ENCODE results near the gene SLC2A14.

The SLC2A14 gene

DNA sequence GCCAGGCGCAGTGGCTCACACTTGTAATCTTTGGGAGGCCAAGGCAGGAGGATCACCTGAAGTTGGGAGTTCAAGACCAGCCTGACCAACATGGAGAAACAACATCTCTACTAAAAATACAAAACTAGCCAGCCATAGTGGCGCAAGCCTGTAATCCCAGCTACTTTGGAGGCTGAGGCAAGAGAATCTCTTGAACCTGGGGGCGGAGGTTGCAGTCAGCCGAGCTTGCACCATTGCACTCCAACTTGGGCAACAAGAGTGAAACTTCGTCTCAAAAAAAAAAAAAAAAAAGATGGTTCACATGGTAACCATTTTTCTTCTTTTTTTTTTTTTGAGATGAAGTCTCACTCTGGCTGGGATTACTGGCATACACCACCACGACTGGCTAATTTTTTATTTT, 35.3 kb downstream of the SLC2A14 start:
- H3F3A ChIP-seq (ENCODE audit: insufficient read depth, low read length), result no peaks in the 10 kb centered on the region
- H2AFZ ChIP-seq (ENCODE audit: low read length), result no peak overlapping the region
- H3K9ac ChIP-seq (ENCODE audit: low read length), result no peak overlapping the region
- H3K4me3 ChIP-seq (ENCODE audit: low read length), result no peak overlapping the region
- H3K27ac ChIP-seq (ENCODE audit: low read length), result no peak overlapping the region
- H3K4me1 ChIP-seq (ENCODE audit: low read length), result no peaks in the 10 kb centered on the region
- H3K9me2 ChIP-seq (replicated peaks; ENCODE audit: insufficient read depth, low read length), result no peaks in the 10 kb centered on the region
- no peak for DNase-seq
- no peaks in the 10 kb centered on the region for H4K20me1 ChIP-seq (ENCODE audit: insufficient read depth, low read length)
- no peaks in the 10 kb centered on the region for H3K27me3 ChIP-seq (replicated peaks; ENCODE audit: insufficient read depth, low read length)
- TF ChIP-seq EZH2phosphoT487 (IDR thresholded peaks at IDR 0.05; ENCODE audit: low read length) (no peak), EZH2 (optimal IDR thresholded peaks at IDR 0.05; ENCODE audit: low read depth, low read length) (no peak)
- TF ChIP-seq, protein P1, sequence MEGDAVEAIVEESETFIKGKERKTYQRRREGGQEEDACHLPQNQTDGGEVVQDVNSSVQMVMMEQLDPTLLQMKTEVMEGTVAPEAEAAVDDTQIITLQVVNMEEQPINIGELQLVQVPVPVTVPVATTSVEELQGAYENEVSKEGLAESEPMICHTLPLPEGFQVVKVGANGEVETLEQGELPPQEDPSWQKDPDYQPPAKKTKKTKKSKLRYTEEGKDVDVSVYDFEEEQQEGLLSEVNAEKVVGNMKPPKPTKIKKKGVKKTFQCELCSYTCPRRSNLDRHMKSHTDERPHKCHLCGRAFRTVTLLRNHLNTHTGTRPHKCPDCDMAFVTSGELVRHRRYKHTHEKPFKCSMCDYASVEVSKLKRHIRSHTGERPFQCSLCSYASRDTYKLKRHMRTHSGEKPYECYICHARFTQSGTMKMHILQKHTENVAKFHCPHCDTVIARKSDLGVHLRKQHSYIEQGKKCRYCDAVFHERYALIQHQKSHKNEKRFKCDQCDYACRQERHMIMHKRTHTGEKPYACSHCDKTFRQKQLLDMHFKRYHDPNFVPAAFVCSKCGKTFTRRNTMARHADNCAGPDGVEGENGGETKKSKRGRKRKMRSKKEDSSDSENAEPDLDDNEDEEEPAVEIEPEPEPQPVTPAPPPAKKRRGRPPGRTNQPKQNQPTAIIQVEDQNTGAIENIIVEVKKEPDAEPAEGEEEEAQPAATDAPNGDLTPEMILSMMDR (IDR thresholded peaks at IDR 0.05; ENCODE audit: low read length), result no peak
- no peak overlapping the region for H3K4me2 ChIP-seq (ENCODE audit: low read depth, low read length)
- H3K79me2 ChIP-seq (ENCODE audit: low read length), result no peaks in the 10 kb centered on the region
- no peaks in the 10 kb centered on the region for H3K9me3 ChIP-seq (replicated peaks; ENCODE audit: insufficient read depth, low read length)
- H3K36me3 ChIP-seq (replicated peaks; ENCODE audit: insufficient read depth, low read length), result no peaks in the 10 kb centered on the region

DNA sequence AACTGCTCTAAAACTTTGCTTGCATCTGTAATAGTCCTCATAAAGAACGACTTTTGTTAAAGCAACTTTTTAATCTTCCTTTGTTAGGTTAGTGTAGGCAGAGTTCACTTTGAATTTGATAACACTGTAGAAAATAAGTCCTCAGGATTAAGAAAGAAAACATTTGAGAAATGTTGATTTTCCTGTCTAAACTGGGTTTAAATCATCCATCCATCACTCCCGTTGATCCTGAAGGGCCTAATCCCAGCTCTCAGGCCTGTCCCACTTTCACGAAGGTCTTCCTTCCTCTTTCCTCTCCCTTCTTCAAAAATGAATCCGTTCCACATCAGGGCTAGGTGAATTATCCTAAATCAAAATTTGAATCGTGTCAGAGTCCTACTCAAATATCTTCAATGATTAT, 36.9 kb downstream of the SLC2A14 start:
- TF ChIP-seq EZH2phosphoT487 (IDR thresholded peaks at IDR 0.05; ENCODE audit: low read length) (no peak), EZH2 (optimal IDR thresholded peaks at IDR 0.05; ENCODE audit: low read depth, low read length) (no peak)
- TF ChIP-seq, protein P1 (IDR thresholded peaks at IDR 0.05; ENCODE audit: low read length), result no peak
- H3K4me3 ChIP-seq (ENCODE audit: low read length), result no peak overlapping the region
- no peaks in the 10 kb centered on the region for H4K20me1 ChIP-seq (ENCODE audit: insufficient read depth, low read length)
- H3K27ac ChIP-seq (ENCODE audit: low read length), result no peak overlapping the region
- H3K4me1 ChIP-seq (ENCODE audit: low read length), result no peaks in the 10 kb centered on the region
- DNase-seq, result no peak
- no peaks in the 10 kb centered on the region for H3K79me2 ChIP-seq (ENCODE audit: low read length)
- H3K9me2 ChIP-seq (replicated peaks; ENCODE audit: insufficient read depth, low read length), result no peaks in the 10 kb centered on the region
- no peak overlapping the region for H3K9ac ChIP-seq (ENCODE audit: low read length)
- H3K9me3 ChIP-seq (replicated peaks; ENCODE audit: insufficient read depth, low read length), result no peaks in the 10 kb centered on the region
- H3F3A ChIP-seq (ENCODE audit: insufficient read depth, low read length), result no peaks in the 10 kb centered on the region
- no peaks in the 10 kb centered on the region for H3K36me3 ChIP-seq (replicated peaks; ENCODE audit: insufficient read depth, low read length)
- H3K4me2 ChIP-seq (ENCODE audit: low read depth, low read length), result no peak overlapping the region
- no peak overlapping the region for H2AFZ ChIP-seq (ENCODE audit: low read length)
- H3K27me3 ChIP-seq (replicated peaks; ENCODE audit: insufficient read depth, low read length), result no peaks in the 10 kb centered on the region

DNA sequence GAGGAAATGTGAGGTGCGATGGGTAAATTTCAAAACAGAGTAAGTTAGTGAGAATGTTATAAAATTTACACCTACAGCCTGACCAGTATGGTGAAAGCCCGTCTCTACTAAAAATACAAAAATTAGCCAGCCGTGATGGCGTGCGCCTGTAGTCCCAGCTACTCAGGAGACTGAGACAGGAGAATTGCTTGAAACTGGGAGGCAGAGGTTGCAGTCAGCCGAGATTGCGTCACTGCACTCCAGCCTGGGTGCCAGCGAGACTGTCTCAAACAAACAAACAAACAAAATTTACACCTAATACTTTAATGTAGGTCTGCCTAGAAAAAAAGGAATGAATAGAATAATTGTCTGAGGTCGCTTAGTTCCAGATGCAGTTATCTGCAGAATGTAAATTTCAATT, 37.6 kb downstream of the SLC2A14 start:
- Histone ChIP-seq H3K36me3 (replicated peaks; ENCODE audit: insufficient read depth, low read length) (no peaks in the 10 kb centered on the region), H3K79me2 (ENCODE audit: low read length) (no peaks in the 10 kb centered on the region), H2AFZ (ENCODE audit: low read length) (no peak overlapping the region), H4K20me1 (ENCODE audit: insufficient read depth, low read length) (no peaks in the 10 kb centered on the region), H3K4me1 (ENCODE audit: low read length) (no peaks in the 10 kb centered on the region), H3K9me2 (replicated peaks; ENCODE audit: insufficient read depth, low read length) (no peaks in the 10 kb centered on the region), H3K9ac (ENCODE audit: low read length) (no peak overlapping the region), H3K27ac (ENCODE audit: low read length) (no peak overlapping the region), H3K9me3 (replicated peaks; ENCODE audit: insufficient read depth, low read length) (no peaks in the 10 kb centered on the region), H3K4me3 (ENCODE audit: low read length) (no peak overlapping the region), H3K4me2 (ENCODE audit: low read depth, low read length) (no peak overlapping the region), H3F3A (ENCODE audit: insufficient read depth, low read length) (no peaks in the 10 kb centered on the region), H3K27me3 (replicated peaks; ENCODE audit: insufficient read depth, low read length) (no peaks in the 10 kb centered on the region)
- no peak for DNase-seq
- TF ChIP-seq EZH2phosphoT487 (IDR thresholded peaks at IDR 0.05; ENCODE audit: low read length), result no peak
- TF ChIP-seq, protein P1 (IDR thresholded peaks at IDR 0.05; ENCODE audit: low read length), result no peak
- no peak for TF ChIP-seq EZH2 (optimal IDR thresholded peaks at IDR 0.05; ENCODE audit: low read depth, low read length)
